ENCODE measurements around the gene BTF3L4. TPM values are rescaled to one million over a fixed set of nuclear protein-coding genes. Genes with fewer than 3 reads are reported as not detected.

The BTF3L4 gene
- total and polyA plus RNA-seq, 12 donors: 24.9 to 37.1 (median 30.2) TPM

DNA sequence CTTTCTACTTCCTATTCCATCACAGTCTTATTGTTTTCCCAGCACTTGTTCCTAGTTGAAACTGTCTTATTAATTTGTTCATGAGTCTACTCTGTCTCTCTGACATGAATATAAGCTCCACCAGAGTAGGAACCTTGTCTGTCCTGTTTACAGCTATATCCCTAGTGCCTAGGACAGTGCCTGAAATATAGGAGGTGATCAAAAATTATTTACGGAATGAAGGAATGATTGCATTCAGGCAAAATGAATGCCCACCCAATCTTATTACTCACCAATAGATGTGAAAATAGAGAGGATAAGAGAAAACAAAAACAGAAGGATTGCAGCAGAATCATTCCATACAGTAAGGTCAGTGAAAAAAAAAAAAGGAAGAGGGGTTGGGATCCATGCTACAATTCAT lies 2.2 kb upstream of the BTF3L4 start:
- ATAC-seq (no peak), DNase-seq (no peak)
- Histone ChIP-seq H3K27me3 (no peaks in the 10 kb centered on the region), H3K36me3 (peaks cover 0 to 32% (median 0%) of the 10 kb centered on the region in 9 donors), H3K27ac (no peak overlapping the region), H3K9me3 (no peaks in the 10 kb centered on the region), H3K4me3 (peak overlapping the region in 7 of 10 donors; percentile 73 to 99 (median 90)), H3K4me1 (peaks cover 2 to 42% (median 30%) of the 10 kb centered on the region in 9 donors)
- TF ChIP-seq CTCF (IDR thresholded peaks at IDR 0.05): no peak
- WGBS, 2 donors: 97 to 100% methylated on average over 1 of the region's 1 CpG
- intact Hi-C loops (cut with DNase I): no loop called here

GRCh38 chr1:52054496-52055065 lies 1.5 kb upstream of the BTF3L4 start:
- intact Hi-C loops (cut with DNase I): loop anchor here in 1 of 10 donors (5.0 kb wide), 1 partner anchor 177 kb away; the partner anchor contains the start of gene NRDC
- DNase-seq (no peak), ATAC-seq (no peak)
- no peaks in the 10 kb centered on the region for H3K9me3 ChIP-seq
- H3K27ac ChIP-seq: peak overlapping the region; percentile 73 to 97 (median 90)
- H3K27me3 ChIP-seq: no peaks in the 10 kb centered on the region
- H3K4me1 ChIP-seq: peaks cover 2 to 50% (median 37%) of the 10 kb centered on the region in 9 donors
- peak overlapping the region; percentile 67 to 99 (median 90) for H3K4me3 ChIP-seq
- no peak for TF ChIP-seq CTCF (IDR thresholded peaks at IDR 0.05)
- H3K36me3 ChIP-seq: peaks cover 0 to 34% (median 0%) of the 10 kb centered on the region in 9 donors
- WGBS, 2 donors: 2 to 5% methylated on average over 13 of the region's 13 CpGs

DNA sequence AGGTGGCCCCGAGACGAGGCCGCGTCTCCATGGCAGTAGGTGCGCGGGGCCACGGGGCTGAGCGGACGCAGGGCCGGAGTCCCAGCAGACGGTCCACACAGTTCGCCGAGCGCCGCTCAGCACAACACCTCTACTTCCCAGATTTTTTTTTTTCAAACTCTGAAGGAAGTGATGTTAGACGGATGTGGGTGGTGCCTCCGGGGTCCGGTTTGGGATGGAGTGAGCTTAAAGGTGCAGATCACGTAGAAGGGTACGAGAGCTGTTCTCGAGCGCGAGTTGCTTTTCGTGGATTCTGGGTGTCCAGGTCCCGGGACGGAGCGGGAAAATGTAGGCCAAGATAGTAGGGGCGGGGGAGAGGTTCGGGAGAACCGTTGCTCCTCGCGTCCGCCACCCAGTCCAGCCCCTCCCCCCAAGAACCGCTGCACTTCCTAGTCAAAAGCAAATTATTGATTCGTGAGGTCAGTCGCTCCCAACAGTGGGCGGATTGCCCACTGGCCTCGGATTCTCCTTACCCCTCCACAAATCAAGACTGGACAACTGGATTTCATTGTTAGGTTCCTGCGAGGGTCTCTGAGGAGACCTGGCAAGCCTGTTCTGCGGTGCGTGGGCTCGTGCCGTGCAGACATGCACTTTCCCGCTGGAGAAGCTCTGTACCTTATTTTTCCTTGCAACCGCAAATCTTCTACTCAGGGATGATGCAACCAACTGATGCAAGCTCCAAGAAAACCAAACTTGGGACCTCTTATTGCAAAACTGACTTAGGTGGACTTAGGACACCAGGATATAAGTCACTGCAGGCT lies 829 bp upstream of the BTF3L4 start, which contains the start of gene TXNDC12:
TXNDC12 (minus strand) TSS at position 126 of the 800 bp plus-strand sequence; CDS start at position 31, 95 bp downstream.
- Histone ChIP-seq H3K27me3 (no peaks in the 10 kb centered on the region), H3K9me3 (no peaks in the 10 kb centered on the region), H3K4me3 (peak within 1 kb of the TSS; percentile 67 to 99 (median 90)), H3K36me3 (peaks cover 0 to 38% (median 5%) of the 10 kb centered on the region in 9 donors), H3K4me1 (peaks cover 2 to 53% (median 37%) of the 10 kb centered on the region in 9 donors), H3K27ac (peak within 1 kb of the TSS; percentile 73 to 97 (median 90))
- 0 to 1% methylated on average over 45 of the region's 45 CpGs for WGBS, 2 donors
- ATAC-seq (peak; percentile 81 to 95 (median 88)), DNase-seq (peak; percentile 75 to 86)
- no peak for TF ChIP-seq CTCF (IDR thresholded peaks at IDR 0.05)
- intact Hi-C loops (cut with DNase I): loop anchor here in 1 of 10 donors (5.0 kb wide), 1 partner anchor 178 kb away; the partner anchor contains the start of gene NRDC

DNA sequence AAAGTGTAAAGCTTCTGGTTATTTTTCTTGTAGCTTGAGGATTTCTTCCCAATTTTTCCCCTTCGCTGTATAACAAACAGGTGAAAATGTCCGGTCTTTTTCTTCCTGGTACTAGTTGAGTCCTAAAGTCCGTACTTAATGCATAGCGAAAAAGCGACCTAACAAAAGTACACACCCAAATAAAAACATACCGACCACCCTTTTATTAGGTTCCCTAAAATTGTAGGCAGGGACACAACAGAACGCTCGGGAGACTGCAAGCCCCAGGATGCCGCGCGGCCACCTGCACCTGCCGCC lies 281 bp upstream of the BTF3L4 start:
- Histone ChIP-seq H3K36me3 (peaks cover 0 to 40% (median 10%) of the 10 kb centered on the region in 9 donors), H3K4me3 (peak overlapping the region; percentile 67 to 99 (median 90)), H3K9me3 (no peaks in the 10 kb centered on the region), H3K27ac (peak overlapping the region; percentile 73 to 97 (median 90)), H3K27me3 (no peaks in the 10 kb centered on the region), H3K4me1 (peaks cover 2 to 53% (median 37%) of the 10 kb centered on the region in 9 donors)
- TF ChIP-seq CTCF (IDR thresholded peaks at IDR 0.05): no peak
- ATAC-seq (no peak), DNase-seq (no peak)
- intact Hi-C loops (cut with DNase I): loop anchor here in 1 of 10 donors (5.0 kb wide), 1 partner anchor 179 kb away; the partner anchor contains the start of gene NRDC
- WGBS, 2 donors: 0 to 1% methylated on average over 12 of the region's 12 CpGs
